ENCODE measurements around the gene HSPB7. TPM values are rescaled to one million over a fixed set of nuclear protein-coding genes. Genes with fewer than 3 reads are reported as not detected.
A peak's percentile ranks its signal among the peaks of the same experiment; 100 is the strongest.

Gene HSPB7
- total RNA-seq, 4 donors from 2014 or later = 1.9 to 7.0 (median 3.3) TPM

GRCh38 chr1:16011936-16012589 is 5.8 kb downstream of the HSPB7 start:
- no peaks in the 10 kb centered on the region for H3K9me3 ChIP-seq
- no peaks in the 10 kb centered on the region for H3K27me3 ChIP-seq
- H3K4me1 ChIP-seq = peaks cover 40% of the 10 kb centered on the region
- peak overlapping the region; percentile 46 for H3K4me3 ChIP-seq
- TF ChIP-seq POLR2A (IDR thresholded peaks at IDR 0.05) (no peak), POLR2AphosphoS5 (IDR thresholded peaks at IDR 0.05) (no peak), EP300 (IDR thresholded peaks at IDR 0.05) (no peak), CTCF (IDR thresholded peaks at IDR 0.05) (no peak)
- H3K27ac ChIP-seq = no peak overlapping the region
- H3K36me3 ChIP-seq = no peaks in the 10 kb centered on the region
- no peak for DNase-seq (ENCODE audit: low spot score in 2 of 2)
- 95% methylated on average over 11 of the region's 11 CpGs for WGBS

GRCh38 chr1:16010837-16011236 is 7.0 kb downstream of the HSPB7 start:
- no peak for TF ChIP-seq CTCF (IDR thresholded peaks at IDR 0.05)
- TF ChIP-seq POLR2A (IDR thresholded peaks at IDR 0.05) = no peak
- no peak for TF ChIP-seq EP300 (IDR thresholded peaks at IDR 0.05)
- TF ChIP-seq POLR2AphosphoS5 (IDR thresholded peaks at IDR 0.05) = no peak
- no peaks in the 10 kb centered on the region for H3K36me3 ChIP-seq
- 98% methylated on average over 3 of the region's 3 CpGs for WGBS
- no peak overlapping the region for H3K4me3 ChIP-seq
- H3K4me1 ChIP-seq = peaks cover 35% of the 10 kb centered on the region
- no peaks in the 10 kb centered on the region for H3K9me3 ChIP-seq
- H3K27me3 ChIP-seq = no peaks in the 10 kb centered on the region
- DNase-seq (ENCODE audit: low spot score in 2 of 2) = no peak
- H3K27ac ChIP-seq = no peak overlapping the region

GRCh38 chr1:16009678-16010077 is 8.2 kb downstream of the HSPB7 start:
- no peak for DNase-seq (ENCODE audit: low spot score in 2 of 2)
- Histone ChIP-seq H3K4me3 (no peak overlapping the region), H3K9me3 (no peaks in the 10 kb centered on the region), H3K4me1 (peaks cover 35% of the 10 kb centered on the region), H3K36me3 (no peaks in the 10 kb centered on the region), H3K27me3 (no peaks in the 10 kb centered on the region), H3K27ac (no peak overlapping the region)
- WGBS = 90% methylated on average over 11 of the region's 11 CpGs
- no peak for TF ChIP-seq POLR2AphosphoS5 (IDR thresholded peaks at IDR 0.05)
- TF ChIP-seq CTCF (IDR thresholded peaks at IDR 0.05) = no peak
- no peak for TF ChIP-seq POLR2A (IDR thresholded peaks at IDR 0.05)
- TF ChIP-seq EP300 (IDR thresholded peaks at IDR 0.05) = no peak

GRCh38 chr1:16009030-16009460 is 8.8 kb downstream of the HSPB7 start:
- H3K9me3 ChIP-seq = no peaks in the 10 kb centered on the region
- H3K4me1 ChIP-seq = peaks cover 33% of the 10 kb centered on the region
- 5% methylated on average over 4 of the region's 4 CpGs for WGBS
- peak; percentile 88 to 91 for DNase-seq (ENCODE audit: low spot score in 2 of 2)
- no peaks in the 10 kb centered on the region for H3K36me3 ChIP-seq
- TF ChIP-seq POLR2AphosphoS5 (IDR thresholded peaks at IDR 0.05) (no peak), EP300 (IDR thresholded peaks at IDR 0.05) (no peak), POLR2A (IDR thresholded peaks at IDR 0.05) (no peak), CTCF (IDR thresholded peaks at IDR 0.05) (peak; percentile 93 to 94)
- H3K27me3 ChIP-seq = no peaks in the 10 kb centered on the region
- H3K4me3 ChIP-seq = no peak overlapping the region
- no peak overlapping the region for H3K27ac ChIP-seq

GRCh38 chr1:16007671-16008341 is 10.0 kb downstream of the HSPB7 start:
- DNase-seq (ENCODE audit: low spot score in 2 of 2) = no peak
- no peak overlapping the region for H3K4me3 ChIP-seq
- WGBS = 84% methylated on average over 6 of the region's 6 CpGs
- peaks cover 20% of the 10 kb centered on the region for H3K4me1 ChIP-seq
- H3K9me3 ChIP-seq = no peaks in the 10 kb centered on the region
- H3K27ac ChIP-seq = no peak overlapping the region
- H3K36me3 ChIP-seq = no peaks in the 10 kb centered on the region
- no peaks in the 10 kb centered on the region for H3K27me3 ChIP-seq
- no peak for TF ChIP-seq EP300 (IDR thresholded peaks at IDR 0.05)
- no peak for TF ChIP-seq POLR2A (IDR thresholded peaks at IDR 0.05)
- TF ChIP-seq POLR2AphosphoS5 (IDR thresholded peaks at IDR 0.05) = no peak
